Measurements from ENCODE around the gene SYMPK.
"Not testable (repeated sequence)": the region's sequence is repeated elsewhere in the genome, so short reads cannot be mapped to it uniquely, and the experiment has no call there.

Gene SYMPK

GRCh38 chr19:45862564-45863334, at the start of gene SYMPK:
TSS of gene SYMPK (minus strand) at chr19:45863147. CDS start at chr19:45854495, 8,652 bp downstream.
- DNase-seq: peak; percentile 97 to 98

- DNase-seq: no peak
These were observed 48.3 kb upstream of the SYMPK start for GRCh38 chr19:45911291-45911690.

- DNase-seq: no peak
These were observed 46.0 kb upstream of the SYMPK start for GRCh38 chr19:45908956-45909355.

GRCh38 chr19:45906221-45906620, 43.3 kb upstream of the SYMPK start:
- no peak for DNase-seq

- no peak for DNase-seq
These were observed 42.1 kb upstream of the SYMPK start for GRCh38 chr19:45905011-45905410.

- peak; percentile 99 for DNase-seq
These were observed 40.0 kb upstream of the SYMPK start for GRCh38 chr19:45902651-45903625.

- DNase-seq: no peak
These were observed 39.1 kb upstream of the SYMPK start, which contains the start of gene MYPOP for GRCh38 chr19:45901912-45902650. TSS of gene MYPOP (minus strand) at chr19:45902613. CDS start at chr19:45901773, 840 bp downstream.

GRCh38 chr19:45901432-45901911, 38.5 kb upstream of the SYMPK start:
- DNase-seq: peak in 1 of 2 donors; percentile 29

GRCh38 chr19:45900738-45901431, 37.9 kb upstream of the SYMPK start:
- no peak for DNase-seq

- DNase-seq: no peak
These were observed 37.1 kb upstream of the SYMPK start for GRCh38 chr19:45899919-45900589.

- no peak for DNase-seq
These were observed 36.3 kb upstream of the SYMPK start for GRCh38 chr19:45899253-45899652.

GRCh38 chr19:45897261-45897812, 34.4 kb upstream of the SYMPK start:
- no peak for DNase-seq

GRCh38 chr19:45895983-45896599, 33.1 kb upstream of the SYMPK start:
- DNase-seq: not testable (repeated sequence)

- no peak for DNase-seq
These were observed 32.6 kb upstream of the SYMPK start for GRCh38 chr19:45895519-45895972.

GRCh38 chr19:45890877-45891276, 27.9 kb upstream of the SYMPK start:
- DNase-seq: no peak

GRCh38 chr19:45889210-45889885, 26.4 kb upstream of the SYMPK start:
- no peak for DNase-seq

- DNase-seq: no peak
These were observed 24.3 kb upstream of the SYMPK start for GRCh38 chr19:45887200-45887710.

GRCh38 chr19:45886427-45887199, 23.7 kb upstream of the SYMPK start:
- peak; percentile 77 to 82 for DNase-seq
